GM18867 (cell line): Measurements from ENCODE around the gene HPS1.

Experiments
- ATAC-seq: cut with Tn5 transposase; IDR thresholded peaks from one replicate; pipeline ENCODE4 v1.9.1; 2021; ENCODE audit warnings: mild to moderate bottlenecking, moderate library complexity; ENCODE audit not compliant: unreplicated experiment

HPS1 gene

GRCh38 chr10:98415731-98416119 lies 31.0 kb downstream of the HPS1 start:
- no peak for ATAC-seq

- ATAC-seq, result no peak
These were observed 31.6 kb downstream of the HPS1 start, which contains the start of gene PYROXD2 for GRCh38 chr10:98414932-98415730. TSS of gene PYROXD2 (minus strand) at chr10:98415182. CDS start at chr10:98415135, 47 bp downstream.

DNA sequence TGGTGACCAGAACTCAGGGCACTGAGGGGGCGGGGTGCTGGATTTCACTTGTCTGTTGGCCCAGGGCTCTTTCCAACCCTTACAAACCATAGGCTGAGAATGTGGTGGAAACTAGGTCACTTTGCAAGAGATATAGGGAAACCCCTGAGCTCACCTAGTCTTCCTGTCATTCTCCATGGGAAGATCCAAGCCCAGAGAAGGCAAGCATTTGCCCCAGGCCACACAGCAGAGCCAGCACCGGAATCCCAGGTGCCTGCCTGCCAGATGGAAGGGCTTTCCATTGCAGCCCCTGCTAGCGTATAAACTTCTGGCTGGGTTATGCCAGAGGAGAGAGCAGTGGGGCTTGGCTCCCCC lies 32.2 kb downstream of the HPS1 start:
- ATAC-seq, result no peak

DNA sequence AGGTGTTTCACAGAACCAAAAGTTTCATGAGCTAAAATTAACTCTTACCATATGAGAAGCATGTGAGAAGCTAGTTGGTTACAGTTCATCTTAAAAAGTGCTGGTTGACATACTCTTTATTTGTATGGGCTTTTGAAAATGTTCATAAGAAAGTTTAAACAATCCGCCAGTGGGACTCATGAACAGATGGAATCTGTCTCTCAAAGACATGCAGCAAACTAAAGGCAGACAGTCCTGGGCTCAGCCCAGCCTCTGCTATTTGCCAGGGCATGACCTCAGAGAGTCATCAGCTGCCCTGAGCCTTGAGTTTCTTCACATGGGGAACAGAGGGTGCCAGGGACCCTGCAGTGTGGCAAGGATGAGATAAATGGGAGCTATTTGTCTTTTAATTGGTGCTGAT lies 35.0 kb downstream of the HPS1 start:
- no peak for ATAC-seq

DNA sequence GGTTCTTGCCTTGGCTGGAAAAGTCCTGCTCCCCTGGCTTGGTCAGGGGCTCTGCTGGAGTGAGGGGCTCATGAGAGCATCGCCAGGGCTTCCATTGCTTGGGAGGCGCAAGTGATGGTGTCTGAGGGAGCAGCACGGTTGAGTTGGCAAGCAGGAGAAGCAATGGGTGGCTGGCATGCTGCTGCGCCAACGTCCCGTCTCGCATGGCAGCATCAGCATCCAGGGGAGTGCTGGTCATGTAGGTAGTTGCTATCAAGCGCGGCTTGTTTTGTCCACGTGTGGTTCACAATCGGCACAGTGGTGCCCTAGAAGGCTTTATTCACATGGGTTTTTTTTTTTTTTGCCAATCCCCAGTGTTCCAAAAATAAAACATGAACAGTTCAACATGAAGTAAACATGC lies 35.6 kb downstream of the HPS1 start:
- no peak for ATAC-seq

DNA sequence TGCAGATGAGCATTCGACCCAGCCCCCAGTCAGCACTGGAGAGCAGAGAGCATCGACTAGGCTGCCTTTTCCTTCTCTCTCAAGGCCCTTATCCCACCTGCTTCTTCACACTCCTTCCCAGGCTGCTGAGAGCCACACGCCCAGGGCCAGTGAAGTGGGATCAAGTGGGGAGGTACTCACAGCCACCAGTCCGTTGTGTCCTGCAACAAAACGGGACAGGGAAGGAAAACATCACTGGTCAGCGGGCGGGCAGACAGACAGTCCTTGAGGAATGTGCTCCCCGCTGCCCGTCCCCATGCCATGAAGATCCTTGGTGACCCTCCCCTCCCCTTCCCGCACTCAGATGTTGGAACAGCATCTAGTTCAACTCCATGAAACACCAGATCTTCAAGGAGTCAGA lies 36.0 kb downstream of the HPS1 start:
- no peak for ATAC-seq

DNA sequence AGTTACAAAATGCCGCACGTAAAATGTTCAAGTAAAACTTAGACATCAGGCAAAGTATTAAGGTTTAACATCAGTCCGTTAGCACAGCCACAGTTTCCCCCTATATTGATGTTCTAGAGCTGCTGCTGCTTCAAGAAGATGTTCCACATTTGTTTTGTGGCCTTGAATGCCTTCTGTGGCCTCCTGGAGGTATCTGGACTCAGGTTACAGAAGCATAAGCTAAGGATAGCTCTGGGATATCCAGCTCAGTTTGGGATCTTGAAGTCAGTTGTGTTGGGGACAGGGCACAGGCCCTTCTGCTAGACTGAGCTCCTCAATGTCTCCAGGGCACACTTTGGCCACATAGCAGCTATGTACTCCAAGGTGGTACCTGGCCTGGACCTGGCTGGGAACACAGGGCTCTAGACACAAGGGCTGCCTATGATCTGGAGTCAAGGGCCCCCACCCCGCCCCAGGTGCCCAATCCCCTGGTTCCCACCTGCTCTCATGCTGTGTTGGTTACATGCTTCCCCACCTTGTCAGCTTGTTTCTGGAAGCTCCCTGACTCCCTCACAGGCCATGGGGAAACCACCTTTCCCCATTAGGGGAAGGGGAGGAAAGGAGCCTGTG lies 36.5 kb downstream of the HPS1 start:
- no peak for ATAC-seq

DNA sequence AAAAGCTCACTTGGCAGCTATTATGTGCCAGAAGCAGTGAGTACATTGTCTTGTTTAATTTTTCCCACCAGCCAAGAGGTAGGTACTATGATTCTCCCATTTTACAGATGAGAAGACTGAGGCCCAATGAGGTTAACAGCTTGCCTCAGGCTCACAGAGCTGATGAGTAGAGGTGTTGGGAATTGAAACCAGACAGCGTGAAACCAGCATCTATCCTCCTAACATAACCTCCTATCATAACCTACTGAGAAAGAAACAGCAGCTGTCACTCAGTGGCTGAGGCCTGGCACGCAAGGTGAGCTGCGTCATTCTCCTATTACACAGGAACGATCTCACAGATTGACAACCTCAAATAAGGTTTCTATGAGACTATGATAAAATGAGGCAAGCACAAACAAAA lies 37.9 kb downstream of the HPS1 start:
- peak; percentile 73 for ATAC-seq

DNA sequence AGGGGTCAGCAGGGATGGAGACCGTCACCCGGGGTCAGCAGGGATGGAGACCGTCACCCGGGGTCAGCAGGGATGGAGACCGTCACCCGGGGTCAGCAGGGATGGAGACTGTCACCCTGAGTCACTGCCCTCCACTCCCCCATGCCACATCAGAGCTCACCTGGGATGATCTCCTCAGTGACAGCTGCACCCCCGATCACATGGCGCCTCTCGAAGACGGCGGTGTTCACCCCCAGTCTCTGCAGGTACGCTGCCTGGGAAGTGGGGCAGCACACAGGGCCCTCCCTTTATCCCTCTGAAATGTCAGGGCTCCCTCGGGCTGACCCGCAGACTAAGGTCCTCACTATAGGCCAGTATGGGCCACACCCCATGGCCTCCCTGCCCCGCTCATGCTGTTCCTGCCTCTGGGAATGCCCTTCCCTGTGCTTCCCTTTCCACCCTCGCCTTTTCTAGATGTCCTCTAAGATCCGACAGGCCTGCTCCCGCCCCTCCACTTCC lies 38.9 kb downstream of the HPS1 start:
- ATAC-seq, result no peak

GRCh38 chr10:98407017-98407743 lies 39.6 kb downstream of the HPS1 start:
- no peak for ATAC-seq

DNA sequence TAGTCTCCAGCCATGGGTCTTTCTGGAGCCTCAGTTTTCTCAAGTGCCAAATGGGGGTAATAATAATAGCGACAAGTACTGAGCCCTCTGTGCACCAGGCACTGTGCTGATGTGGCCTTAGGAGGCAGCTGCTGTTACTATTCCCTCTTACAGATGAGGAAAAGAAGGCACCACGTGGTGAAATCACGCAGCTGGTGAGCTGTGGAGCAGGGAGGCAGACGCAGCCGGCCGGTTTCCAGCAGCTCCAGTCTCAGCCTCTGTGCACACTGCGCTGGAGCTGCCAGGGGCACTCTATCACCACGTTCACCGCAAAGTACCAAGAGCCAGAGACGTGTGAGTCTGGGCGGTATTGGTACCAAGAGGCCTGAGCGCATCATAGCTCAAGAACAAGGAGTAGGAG lies 41.3 kb downstream of the HPS1 start:
- no peak for ATAC-seq

DNA sequence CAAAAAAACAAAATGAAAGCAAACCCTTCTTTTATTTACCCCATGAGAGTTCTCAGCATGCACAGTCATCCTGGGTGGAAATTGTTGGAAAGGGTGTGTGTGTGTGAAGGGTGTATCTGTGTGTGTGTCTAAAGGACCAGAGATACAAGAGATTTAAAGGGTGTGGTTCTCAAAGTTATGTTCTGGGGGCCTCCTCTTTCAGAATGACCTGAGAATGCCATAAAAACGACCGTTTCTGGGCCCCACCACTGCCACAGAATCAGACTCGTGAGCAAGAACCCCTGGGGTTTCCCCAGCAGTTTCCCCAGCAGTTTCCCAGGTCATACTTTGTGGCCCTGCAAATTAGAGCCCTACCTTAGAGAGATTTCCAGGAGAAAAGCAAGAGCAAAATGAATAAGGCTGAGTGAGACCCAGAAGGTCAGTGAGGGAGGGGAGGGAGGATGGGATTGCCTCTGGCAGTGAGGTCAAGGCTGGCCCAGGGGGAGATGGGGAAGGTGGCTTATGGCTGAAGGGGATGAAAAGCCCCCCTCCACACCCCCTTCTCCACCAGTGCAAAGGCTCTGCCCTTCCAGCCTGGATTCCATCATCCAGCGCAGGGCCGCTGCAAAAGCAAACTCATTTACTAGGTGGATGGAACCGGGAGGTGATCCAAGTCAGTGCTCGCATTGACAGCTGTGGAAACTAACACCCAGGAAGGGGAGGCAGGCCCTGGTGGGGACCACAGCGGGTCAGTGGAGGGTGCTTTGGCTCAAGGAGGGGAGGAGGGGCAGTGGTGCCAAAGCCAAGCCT lies 42.0 kb downstream of the HPS1 start:
- peak; percentile 36 for ATAC-seq

GRCh38 chr10:98403812-98404504 lies 42.8 kb downstream of the HPS1 start:
- ATAC-seq, result no peak

DNA sequence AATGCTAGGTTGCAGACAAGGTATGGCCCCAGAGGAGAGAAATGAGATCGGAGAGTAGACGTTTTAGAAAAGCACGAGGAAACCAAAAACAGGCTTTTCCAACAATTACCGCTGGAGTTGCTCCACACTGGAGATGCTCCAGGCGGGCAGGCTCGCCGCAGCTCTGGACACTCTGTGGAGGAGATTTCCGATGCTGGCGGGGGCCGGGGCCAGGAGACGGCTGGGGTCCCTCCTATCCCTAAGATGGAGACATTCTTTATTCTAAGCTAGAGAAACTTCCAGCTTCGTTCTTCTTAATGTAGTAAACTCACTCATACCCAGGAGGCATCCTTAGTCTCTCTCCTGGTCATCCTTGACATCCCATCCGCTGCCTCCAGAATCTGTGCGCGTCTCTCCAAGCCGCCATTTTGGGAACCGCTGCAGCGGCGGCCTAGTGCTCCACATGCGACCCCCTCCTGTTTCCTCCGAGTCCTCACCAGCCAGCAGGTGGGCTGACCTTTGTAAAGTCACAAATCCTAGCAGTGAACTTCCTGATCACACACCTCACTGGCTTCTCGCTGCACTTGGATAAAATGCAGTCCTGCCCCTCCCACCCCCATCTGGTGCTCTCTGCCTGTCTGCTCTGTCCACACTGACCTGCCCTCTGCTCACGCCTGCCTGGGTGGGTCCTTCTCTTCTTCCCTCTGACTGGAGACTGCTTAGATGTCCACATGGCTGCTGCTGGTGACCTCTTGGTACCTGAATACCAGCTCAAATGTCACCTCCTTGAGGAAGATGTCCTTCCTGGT lies 43.6 kb downstream of the HPS1 start:
- ATAC-seq, result no peak

DNA sequence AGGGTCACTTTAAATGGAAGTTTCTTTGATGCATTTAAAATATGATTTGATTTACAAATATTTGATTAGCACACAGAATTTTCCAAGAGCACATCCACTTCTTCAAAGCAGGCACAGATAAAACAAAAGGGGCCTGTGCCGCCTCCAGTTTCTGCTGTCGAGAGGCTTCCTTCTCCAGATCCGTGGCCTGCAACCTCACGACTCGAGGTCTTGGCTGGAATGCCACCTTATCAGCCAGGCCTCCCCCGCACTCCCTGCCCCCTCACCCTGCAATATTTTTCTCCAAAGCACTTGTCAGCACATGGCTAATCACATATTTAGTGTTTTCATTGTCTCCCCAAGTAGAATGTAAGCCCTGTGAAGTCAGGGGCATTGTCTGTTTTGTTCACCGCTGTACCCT lies 44.3 kb downstream of the HPS1 start:
- ATAC-seq, result no peak

- ATAC-seq, result no peak
These were observed 46.3 kb downstream of the HPS1 start for GRCh38 chr10:98400482-98400881.

- no peak for ATAC-seq
These were observed 47.0 kb downstream of the HPS1 start for GRCh38 chr10:98399784-98400183.

DNA sequence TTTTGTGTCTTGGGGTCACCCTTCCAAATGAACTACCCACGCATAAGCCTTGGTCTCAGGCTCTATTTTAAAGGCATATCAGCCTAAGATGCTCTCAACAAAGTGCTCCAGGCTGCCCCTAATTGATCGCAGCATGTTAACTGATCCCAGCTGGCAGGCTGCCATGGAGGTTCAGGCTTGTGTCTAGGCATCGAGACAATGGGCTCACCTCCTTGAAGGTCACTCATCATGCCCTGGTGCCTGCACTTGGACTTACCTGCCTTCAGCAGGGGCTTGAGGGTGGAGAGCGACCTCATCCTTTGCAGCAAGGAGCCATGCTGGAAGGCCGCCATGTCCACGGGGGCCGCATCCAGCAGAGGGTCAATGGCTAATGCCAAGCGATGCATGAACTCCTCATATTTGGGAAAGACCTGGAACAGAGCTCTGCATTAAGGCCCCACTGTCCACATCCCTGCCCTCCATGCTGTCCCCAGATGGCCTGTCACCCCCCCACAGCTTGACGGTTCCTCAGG lies 49.6 kb downstream of the HPS1 start:
- no peak for ATAC-seq
